ENCODE results near the gene LRRC51. TPM values are rescaled to one million over a fixed set of nuclear protein-coding genes. Genes with fewer than 3 reads are reported as not detected.

Gene LRRC51
- total and polyA plus RNA-seq, 12 donors: 2.4 to 15.7 (median 10.7) TPM

DNA sequence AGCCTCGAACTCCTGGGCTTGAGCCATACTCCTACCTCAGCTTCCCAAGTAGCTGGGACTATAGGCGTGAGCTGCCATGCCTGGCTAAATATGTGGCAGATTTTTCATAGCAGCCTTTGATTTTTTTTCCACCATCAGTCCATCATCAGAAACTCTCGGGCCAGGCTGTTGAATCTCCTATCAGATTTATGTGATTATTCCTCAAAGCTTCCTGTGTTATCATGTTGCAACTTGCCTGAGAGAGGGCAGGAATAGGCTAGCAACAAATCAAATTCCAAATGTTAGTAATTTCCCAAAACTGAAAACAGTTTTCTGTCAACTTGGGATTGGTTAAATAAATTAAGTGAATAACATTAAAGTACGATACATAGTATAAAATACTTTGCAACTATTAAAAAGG is 3.4 kb downstream of the LRRC51 start:
- Histone ChIP-seq H3K9me3 (replicated peaks in 1 of 3) (no peaks in the 10 kb centered on the region), H3K36me3 (replicated peaks in 1 of 2) (peaks cover 0 to 9% of the 10 kb centered on the region in 2 donors), H3K4me3 (no peak overlapping the region), H3K27me3 (no peaks in the 10 kb centered on the region), H3K27ac (no peak overlapping the region), H3K4me1 (replicated peaks in 1 of 2) (peaks cover 8 to 39% of the 10 kb centered on the region in 2 donors)
- DNase-seq: no peak
- intact Hi-C loops (cut with DNase I): no loop called here
- WGBS, 4 donors: 58 to 71% (median 64%) methylated on average over 4 of the region's 4 CpGs
- TF ChIP-seq, protein P1, sequence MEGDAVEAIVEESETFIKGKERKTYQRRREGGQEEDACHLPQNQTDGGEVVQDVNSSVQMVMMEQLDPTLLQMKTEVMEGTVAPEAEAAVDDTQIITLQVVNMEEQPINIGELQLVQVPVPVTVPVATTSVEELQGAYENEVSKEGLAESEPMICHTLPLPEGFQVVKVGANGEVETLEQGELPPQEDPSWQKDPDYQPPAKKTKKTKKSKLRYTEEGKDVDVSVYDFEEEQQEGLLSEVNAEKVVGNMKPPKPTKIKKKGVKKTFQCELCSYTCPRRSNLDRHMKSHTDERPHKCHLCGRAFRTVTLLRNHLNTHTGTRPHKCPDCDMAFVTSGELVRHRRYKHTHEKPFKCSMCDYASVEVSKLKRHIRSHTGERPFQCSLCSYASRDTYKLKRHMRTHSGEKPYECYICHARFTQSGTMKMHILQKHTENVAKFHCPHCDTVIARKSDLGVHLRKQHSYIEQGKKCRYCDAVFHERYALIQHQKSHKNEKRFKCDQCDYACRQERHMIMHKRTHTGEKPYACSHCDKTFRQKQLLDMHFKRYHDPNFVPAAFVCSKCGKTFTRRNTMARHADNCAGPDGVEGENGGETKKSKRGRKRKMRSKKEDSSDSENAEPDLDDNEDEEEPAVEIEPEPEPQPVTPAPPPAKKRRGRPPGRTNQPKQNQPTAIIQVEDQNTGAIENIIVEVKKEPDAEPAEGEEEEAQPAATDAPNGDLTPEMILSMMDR (IDR thresholded peaks at IDR 0.05): no peak
- no peak for TF ChIP-seq POLR2A (IDR thresholded peaks at IDR 0.05)

DNA sequence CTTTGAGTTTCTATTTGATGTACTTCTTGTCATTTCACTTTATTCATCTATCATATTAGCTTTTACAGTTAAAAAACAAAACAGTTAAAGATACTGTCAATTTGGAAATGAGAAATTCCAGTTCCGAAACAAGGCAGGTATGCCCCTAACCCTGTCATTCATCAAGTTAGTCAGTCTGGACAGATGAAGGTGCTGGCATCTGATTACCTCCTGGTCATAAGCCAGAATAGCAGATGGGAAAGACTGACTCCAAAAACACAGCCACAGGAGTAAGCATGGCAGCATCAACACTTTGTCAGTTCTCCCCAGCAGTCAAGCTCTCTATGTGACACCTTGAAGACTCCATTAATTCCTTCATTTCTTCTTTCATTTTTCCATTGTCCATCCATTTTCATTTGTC is 4.3 kb downstream of the LRRC51 start:
- intact Hi-C loops (cut with DNase I): no loop called here
- Histone ChIP-seq H3K27ac (no peak overlapping the region), H3K4me3 (no peak overlapping the region), H3K4me1 (replicated peaks in 1 of 2) (peaks cover 0 to 39% of the 10 kb centered on the region in 2 donors), H3K9me3 (replicated peaks in 1 of 3) (no peaks in the 10 kb centered on the region), H3K36me3 (replicated peaks in 1 of 2) (peaks cover 0 to 10% of the 10 kb centered on the region in 2 donors), H3K27me3 (no peaks in the 10 kb centered on the region)
- TF ChIP-seq, protein P1 (IDR thresholded peaks at IDR 0.05): no peak
- TF ChIP-seq POLR2A (IDR thresholded peaks at IDR 0.05): no peak
- no peak for DNase-seq
- WGBS, 4 donors: 75 to 91% (median 85%) methylated on average over 1 of the region's 1 CpG

DNA sequence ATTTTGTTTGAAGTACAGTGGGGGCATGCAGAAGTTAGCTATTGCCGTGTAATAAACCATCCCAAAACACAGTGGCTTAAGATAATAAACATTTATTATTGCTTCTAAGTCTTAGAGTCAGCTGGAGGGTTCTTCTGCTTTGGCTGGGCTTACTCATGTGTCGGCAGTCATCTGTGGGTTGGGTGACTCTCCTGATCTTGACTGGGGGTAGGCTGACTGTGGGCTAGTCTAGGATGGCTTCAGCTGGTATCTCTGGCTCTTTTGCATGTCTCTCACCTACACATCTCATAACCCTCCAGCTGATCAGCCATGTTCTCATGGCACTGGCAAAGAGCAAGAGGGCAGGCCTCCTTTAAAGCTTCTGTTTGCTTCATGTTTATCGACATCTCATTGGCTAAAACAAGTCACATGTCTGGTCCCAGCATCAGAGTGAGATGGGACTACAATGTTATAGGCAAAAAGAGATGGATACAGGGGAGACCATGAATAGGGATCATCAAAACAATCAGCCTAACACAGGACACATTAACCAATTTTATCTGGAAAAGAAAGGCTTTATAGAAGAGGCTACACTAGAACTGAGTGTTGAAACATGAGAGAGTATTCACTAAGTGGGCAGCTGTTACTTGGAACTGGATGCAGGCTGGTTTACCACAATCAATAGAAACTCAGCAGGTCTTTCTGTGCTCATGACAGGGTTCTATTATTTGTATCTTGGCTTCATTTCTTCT is 5.1 kb downstream of the LRRC51 start:
- intact Hi-C loops (cut with DNase I): no loop called here

DNA sequence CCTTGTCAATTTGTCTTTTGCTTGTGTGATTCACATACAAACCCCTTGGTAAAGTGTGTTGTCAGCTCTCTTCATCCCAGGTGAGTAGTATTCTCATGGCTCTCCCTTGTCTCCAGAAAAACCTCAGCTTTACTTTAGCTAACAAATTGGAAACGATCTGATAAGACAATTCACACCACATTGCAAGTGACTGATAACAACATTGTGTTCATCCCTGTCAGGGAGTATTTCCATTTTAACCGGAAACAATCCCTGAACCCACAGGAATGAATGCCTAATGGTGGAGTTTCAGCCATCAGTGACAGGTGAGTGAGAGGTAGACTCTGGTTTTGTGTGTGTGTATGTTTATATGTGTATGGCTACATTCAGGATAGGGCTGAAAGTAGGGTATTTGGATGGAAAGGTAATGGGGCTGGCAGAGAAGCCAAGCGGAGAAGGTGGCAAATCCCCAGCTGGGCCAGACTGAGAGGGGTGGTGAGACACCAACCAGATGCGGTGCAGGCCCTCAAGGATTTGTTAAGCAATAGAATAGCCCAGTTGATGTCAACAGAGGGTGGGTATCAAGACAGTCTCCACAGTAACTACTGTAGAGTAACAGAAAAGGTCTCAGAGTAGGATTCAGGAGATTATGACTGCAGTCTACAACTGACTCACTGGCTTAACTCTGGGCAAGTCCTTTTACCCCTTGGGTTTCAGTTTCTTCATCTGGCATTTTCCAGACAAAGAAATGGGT is 7.6 kb downstream of the LRRC51 start:
- TF ChIP-seq, protein P1 (IDR thresholded peaks at IDR 0.05): no peak
- TF ChIP-seq POLR2A (IDR thresholded peaks at IDR 0.05): no peak
- WGBS, 4 donors: 71 to 82% (median 75%) methylated on average over 4 of the region's 4 CpGs
- Histone ChIP-seq H3K27me3 (no peaks in the 10 kb centered on the region), H3K9me3 (replicated peaks in 1 of 3) (no peaks in the 10 kb centered on the region), H3K4me1 (replicated peaks in 1 of 2) (peaks cover 4 to 38% of the 10 kb centered on the region in 2 donors), H3K27ac (peak overlapping the region in 1 of 5 donors; percentile 35), H3K36me3 (replicated peaks in 1 of 2) (peaks cover 0 to 19% of the 10 kb centered on the region in 2 donors), H3K4me3 (no peak overlapping the region)
- intact Hi-C loops (cut with DNase I): no loop called here
- DNase-seq: peak in 1 of 7 donors; percentile 48

More for the DNA sequence above, 5.1 kb downstream of the LRRC51 start:
- no peak for DNase-seq
- no peak for TF ChIP-seq POLR2A (IDR thresholded peaks at IDR 0.05)
- TF ChIP-seq, protein P1 (IDR thresholded peaks at IDR 0.05): no peak
- Histone ChIP-seq H3K4me1 (replicated peaks in 1 of 2) (peaks cover under 1 to 44% of the 10 kb centered on the region in 2 donors), H3K4me3 (no peak overlapping the region), H3K36me3 (replicated peaks in 1 of 2) (peaks cover 0 to 18% of the 10 kb centered on the region in 2 donors), H3K27me3 (no peaks in the 10 kb centered on the region), H3K9me3 (replicated peaks in 1 of 3) (no peaks in the 10 kb centered on the region), H3K27ac (no peak overlapping the region)
- WGBS, 4 donors: 91 to 96% (median 93%) methylated on average over 3 of the region's 3 CpGs
